LoVo (cell line): ENCODE data around the gene PGBD5.

Experiments
- DNase-seq: peaks from one replicate; pipeline ENCODE4 v3.0.0-alpha.2; 2016; ENCODE audit warnings: low spot score

The PGBD5 gene

GRCh38 chr1:230278871-230279582 lies 147.1 kb downstream of the PGBD5 start:
- no peak for DNase-seq

GRCh38 chr1:230278376-230278775 lies 147.8 kb downstream of the PGBD5 start:
- DNase-seq: no peak

GRCh38 chr1:230277201-230278025 lies 148.7 kb downstream of the PGBD5 start:
- DNase-seq: no peak

GRCh38 chr1:230276401-230276800 lies 149.7 kb downstream of the PGBD5 start:
- no peak for DNase-seq

- DNase-seq: no peak
Measured at GRCh38 chr1:230274254-230274653, 151.9 kb downstream of the PGBD5 start.

GRCh38 chr1:230273141-230273710 lies 152.9 kb downstream of the PGBD5 start:
- DNase-seq: no peak

GRCh38 chr1:230272557-230272956 lies 153.6 kb downstream of the PGBD5 start:
- no peak for DNase-seq

- DNase-seq: no peak
Measured at GRCh38 chr1:230271300-230272035, 154.7 kb downstream of the PGBD5 start.

- DNase-seq: no peak
Measured at GRCh38 chr1:230270559-230271281, 155.4 kb downstream of the PGBD5 start.

- no peak for DNase-seq
Measured at GRCh38 chr1:230270185-230270558, 156.0 kb downstream of the PGBD5 start.

- DNase-seq: peak; percentile 20
Measured at GRCh38 chr1:230268371-230269170, 157.6 kb downstream of the PGBD5 start.

GRCh38 chr1:230267338-230268065 lies 158.6 kb downstream of the PGBD5 start:
- DNase-seq: no peak

GRCh38 chr1:230266456-230266855 lies 159.7 kb downstream of the PGBD5 start:
- DNase-seq: no peak

- no peak for DNase-seq
Measured at GRCh38 chr1:230265200-230266115, 160.7 kb downstream of the PGBD5 start.
